Measurements from ENCODE around the gene PTPRT. TPM values are rescaled to one million over a fixed set of nuclear protein-coding genes. Genes with fewer than 3 reads are reported as not detected.

Gene PTPRT
- total RNA-seq, 1 experiment from 2014 or later = not detected

DNA sequence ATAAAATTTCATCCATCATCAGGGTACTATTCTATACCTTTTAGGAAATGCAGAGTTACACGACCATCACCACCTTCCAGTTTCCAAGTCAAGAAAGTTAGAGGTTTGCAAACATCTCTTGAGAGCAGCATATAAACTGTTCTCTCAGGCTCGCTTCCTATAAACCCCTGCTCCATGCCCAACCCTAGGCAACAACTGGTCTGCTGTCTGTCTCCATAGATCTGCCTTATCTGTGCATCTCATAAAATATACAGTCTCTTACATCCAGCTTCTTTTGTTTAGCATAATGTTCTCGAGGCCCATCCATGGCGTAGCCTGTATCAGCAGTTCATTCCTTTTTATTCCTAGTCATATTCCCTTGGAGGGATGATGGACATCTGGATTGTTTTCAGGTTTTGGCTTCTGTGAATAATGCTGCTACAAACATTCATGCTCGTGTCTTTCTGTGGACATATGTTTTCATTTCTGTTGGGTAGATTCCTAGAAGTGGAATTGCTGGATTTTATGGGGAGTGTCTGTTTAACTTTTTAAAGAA lies 6.1 kb downstream of the PTPRT start:
- H3K9me3 ChIP-seq (ENCODE audit: low read depth, low read length, poor library complexity, severe bottlenecking) = no peaks in the 10 kb centered on the region
- H3K4me3 ChIP-seq (ENCODE audit: low read depth, low read length, poor library complexity, severe bottlenecking) = no peak overlapping the region
- no peaks in the 10 kb centered on the region for H3K4me1 ChIP-seq (ENCODE audit: insufficient read depth, low read length, poor library complexity, severe bottlenecking)
- POLR2A ChIA-PET (ENCODE audit: low non-redundant PET) = no interaction called here
- peaks cover 67% of the 10 kb centered on the region for H3K27me3 ChIP-seq (replicated peaks; ENCODE audit: insufficient read depth, low read depth, low read length, poor library complexity)
- H3K27ac ChIP-seq (ENCODE audit: low read depth, low read length, poor library complexity, severe bottlenecking) = no peak overlapping the region
- no peak for TF ChIP-seq EZH2 (IDR thresholded peaks at IDR 0.05; ENCODE audit: borderline replicate concordance, low read depth, low read length, poor library complexity, severe bottlenecking)
- TF ChIP-seq, protein P1, sequence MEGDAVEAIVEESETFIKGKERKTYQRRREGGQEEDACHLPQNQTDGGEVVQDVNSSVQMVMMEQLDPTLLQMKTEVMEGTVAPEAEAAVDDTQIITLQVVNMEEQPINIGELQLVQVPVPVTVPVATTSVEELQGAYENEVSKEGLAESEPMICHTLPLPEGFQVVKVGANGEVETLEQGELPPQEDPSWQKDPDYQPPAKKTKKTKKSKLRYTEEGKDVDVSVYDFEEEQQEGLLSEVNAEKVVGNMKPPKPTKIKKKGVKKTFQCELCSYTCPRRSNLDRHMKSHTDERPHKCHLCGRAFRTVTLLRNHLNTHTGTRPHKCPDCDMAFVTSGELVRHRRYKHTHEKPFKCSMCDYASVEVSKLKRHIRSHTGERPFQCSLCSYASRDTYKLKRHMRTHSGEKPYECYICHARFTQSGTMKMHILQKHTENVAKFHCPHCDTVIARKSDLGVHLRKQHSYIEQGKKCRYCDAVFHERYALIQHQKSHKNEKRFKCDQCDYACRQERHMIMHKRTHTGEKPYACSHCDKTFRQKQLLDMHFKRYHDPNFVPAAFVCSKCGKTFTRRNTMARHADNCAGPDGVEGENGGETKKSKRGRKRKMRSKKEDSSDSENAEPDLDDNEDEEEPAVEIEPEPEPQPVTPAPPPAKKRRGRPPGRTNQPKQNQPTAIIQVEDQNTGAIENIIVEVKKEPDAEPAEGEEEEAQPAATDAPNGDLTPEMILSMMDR (conservative IDR thresholded peaks at IDR 0.05; ENCODE audit: low read depth, low read length) = no peak
- intact Hi-C loops (cut with micrococcal nuclease; ENCODE audit: unreplicated experiment) = no loop called here
- H3K36me3 ChIP-seq (ENCODE audit: insufficient read depth, low read length, poor library complexity, severe bottlenecking) = no peaks in the 10 kb centered on the region
- no peak for DNase-seq (ENCODE audit: low spot score)
- CTCF ChIA-PET = no interaction called here
- BruUV-seq (replicated peaks) = no TSS peak

- intact Hi-C loops (cut with micrococcal nuclease; ENCODE audit: unreplicated experiment) = no loop called here
- DNase-seq (ENCODE audit: low spot score) = no peak
- Histone ChIP-seq H3K27ac (ENCODE audit: low read depth, low read length, poor library complexity, severe bottlenecking) (no peak overlapping the region), H3K4me1 (ENCODE audit: insufficient read depth, low read length, poor library complexity, severe bottlenecking) (no peaks in the 10 kb centered on the region), H3K27me3 (replicated peaks; ENCODE audit: insufficient read depth, low read depth, low read length, poor library complexity) (peaks cover 59% of the 10 kb centered on the region), H3K4me3 (ENCODE audit: low read depth, low read length, poor library complexity, severe bottlenecking) (no peak overlapping the region), H3K9me3 (ENCODE audit: low read depth, low read length, poor library complexity, severe bottlenecking) (no peaks in the 10 kb centered on the region), H3K36me3 (ENCODE audit: insufficient read depth, low read length, poor library complexity, severe bottlenecking) (no peaks in the 10 kb centered on the region)
- TF ChIP-seq EZH2 (IDR thresholded peaks at IDR 0.05; ENCODE audit: borderline replicate concordance, low read depth, low read length, poor library complexity, severe bottlenecking) = no peak
- TF ChIP-seq, protein P1 (conservative IDR thresholded peaks at IDR 0.05; ENCODE audit: low read depth, low read length) = no peak
- CTCF ChIA-PET = no interaction called here
- no TSS peak for BruUV-seq (replicated peaks)
- POLR2A ChIA-PET (ENCODE audit: low non-redundant PET) = no interaction called here
Measured at GRCh38 chr20:43178080-43178479, 11.6 kb downstream of the PTPRT start.

DNA sequence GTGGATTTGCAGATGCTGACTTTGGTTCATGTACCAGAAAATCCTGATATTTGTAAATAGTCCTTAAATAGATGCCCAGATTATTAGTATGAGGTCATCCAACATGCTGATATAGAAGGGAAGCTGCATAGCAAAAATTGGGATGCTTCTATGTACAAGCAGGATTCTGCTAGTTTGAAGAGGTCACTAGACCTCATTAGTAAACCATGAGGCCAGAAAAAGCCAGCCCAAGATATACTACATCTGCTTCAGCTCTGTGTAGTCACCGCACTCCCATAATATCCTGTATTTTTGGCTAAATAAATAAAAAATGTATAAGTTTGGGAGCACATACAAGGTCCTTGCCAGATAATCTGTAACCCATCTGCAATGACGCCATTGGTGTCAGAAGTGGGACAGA lies 13.0 kb downstream of the PTPRT start:
- Histone ChIP-seq H3K4me3 (ENCODE audit: low read depth, low read length, poor library complexity, severe bottlenecking) (no peak overlapping the region), H3K4me1 (ENCODE audit: insufficient read depth, low read length, poor library complexity, severe bottlenecking) (no peaks in the 10 kb centered on the region), H3K9me3 (ENCODE audit: low read depth, low read length, poor library complexity, severe bottlenecking) (no peaks in the 10 kb centered on the region), H3K27ac (ENCODE audit: low read depth, low read length, poor library complexity, severe bottlenecking) (no peak overlapping the region), H3K36me3 (ENCODE audit: insufficient read depth, low read length, poor library complexity, severe bottlenecking) (no peaks in the 10 kb centered on the region), H3K27me3 (replicated peaks; ENCODE audit: insufficient read depth, low read depth, low read length, poor library complexity) (peaks cover 60% of the 10 kb centered on the region)
- POLR2A ChIA-PET (ENCODE audit: low non-redundant PET) = no interaction called here
- TF ChIP-seq, protein P1 (conservative IDR thresholded peaks at IDR 0.05; ENCODE audit: low read depth, low read length) = no peak
- no peak for TF ChIP-seq EZH2 (IDR thresholded peaks at IDR 0.05; ENCODE audit: borderline replicate concordance, low read depth, low read length, poor library complexity, severe bottlenecking)
- no peak for DNase-seq (ENCODE audit: low spot score)
- intact Hi-C loops (cut with micrococcal nuclease; ENCODE audit: unreplicated experiment) = no loop called here
- no TSS peak for BruUV-seq (replicated peaks)
- CTCF ChIA-PET = no interaction called here
